ENCODE data around the gene CCND3. TPM values are rescaled to one million over a fixed set of nuclear protein-coding genes. Genes with fewer than 3 reads are reported as not detected.
A peak's percentile ranks its signal among the peaks of the same experiment; 100 is the strongest.
"Not testable (repeated sequence)": the region's sequence is repeated elsewhere in the genome, so short reads cannot be mapped to it uniquely, and the experiment has no call there.

Gene CCND3
- total and polyA plus RNA-seq, 2 of the 13 experiments (the other 11 are each of a cell fraction or from before 2014, with no cell fraction given): 4.3 to 7.2 TPM

- H3K4me3 ChIP-seq (replicated peaks in 1 of 3; ENCODE audit: insufficient read depth in 1 of 3, low read depth in 2 of 3, low read length in 3 of 3): 0 out of 6 replicates have a peak overlapping the region, but pooled peaks of 1 of the 3 experiments have one; percentile 91
- H3K9ac ChIP-seq (ENCODE audit: insufficient read depth, low read depth, low read length); intact Hi-C loops (cut with micrococcal nuclease; ENCODE audit: unreplicated experiment); FAIRE-seq; DNase-seq (ENCODE audit: low spot score); CTCF ChIA-PET (ENCODE audit: low intra/inter-chr PET ratio, low total read pairs); H3K9me3 ChIP-seq (ENCODE audit: low read length); H3K27ac ChIP-seq (ENCODE audit: extremely low read length, insufficient read depth, low read length); H2AFZ ChIP-seq (ENCODE audit: low read length); H3K4me2 ChIP-seq (ENCODE audit: low read depth, low read length); H3K36me3 ChIP-seq (replicated peaks in 1 of 2; ENCODE audit: control insufficient read depth in 1 of 2, insufficient read depth in 2 of 2, low read length in 2 of 2); BruUV-seq (replicated peaks); H3K79me2 ChIP-seq (ENCODE audit: insufficient read depth, low read length); ATAC-seq; H3K27me3 ChIP-seq (ENCODE audit: control insufficient read depth in 1 of 2, insufficient read depth in 2 of 2, low read length in 2 of 2); in situ Hi-C loops (cut with HindIII; ENCODE audit: extremely low pct_ligation_motif_present, low pct_unique_long_range_greater_than_20kb); H4K20me1 ChIP-seq (ENCODE audit: insufficient read depth, low read length); TF ChIP-seq TCF12 (IDR thresholded peaks at IDR 0.05): not testable (repeated sequence)
- 0 out of 2 replicates have a peak, but pooled peaks have one; percentile 2 for TF ChIP-seq ZBTB37 (CRISPR knock-in tag; IDR thresholded peaks at IDR 0.05)
- 0 out of 2 replicates have a peak, but pooled peaks have one; percentile 12 for TF ChIP-seq TCF12 (CRISPR knock-in tag; IDR thresholded peaks at IDR 0.05)
- POLR2A ChIA-PET: interaction anchor here (0.6 to 1.7 kb wide), 7 partner anchors 10 to 1694 kb away, joined by 3 to 5 read pairs (median 4); partner anchors contain the start of genes BYSL, MED20, TAF8 and TOMM6
- peaks cover 28% of the 10 kb centered on the region for H3K4me1 ChIP-seq (ENCODE audit: insufficient read depth, low read length)
- 86% methylated on average over 14 of the region's 14 CpGs for WGBS (ENCODE audit: low lambda C conversion rate)
Measured at GRCh38 chr6:41942882-41943281, 1.3 kb upstream of the CCND3 start.

GRCh38 chr6:41942067-41942851, 651 bp upstream of the CCND3 start:
- ATAC-seq (no peak; the same call in 2 of the 3 replicates), DNase-seq (ENCODE audit: low spot score) (no peak), FAIRE-seq (no peak)
- H3K27me3 ChIP-seq (ENCODE audit: control insufficient read depth in 1 of 2, insufficient read depth in 2 of 2, low read length in 2 of 2): no peaks in the 10 kb centered on the region
- H3K4me2 ChIP-seq (ENCODE audit: low read depth, low read length): peak overlapping the region; percentile 98
- H3K9me3 ChIP-seq (ENCODE audit: low read length): no peaks in the 10 kb centered on the region
- peak overlapping the region; percentile 53; the same call in 1 of the 2 replicates for H3K9ac ChIP-seq (ENCODE audit: insufficient read depth, low read depth, low read length)
- POLR2A ChIA-PET: interaction anchor here (0.6 to 1.7 kb wide), 7 partner anchors 9 to 1694 kb away, joined by 3 to 5 read pairs (median 4); partner anchors contain the start of genes BYSL, MED20, TAF8 and TOMM6
- CTCF ChIA-PET (ENCODE audit: low intra/inter-chr PET ratio, low total read pairs): no interaction called here
- peak overlapping the region; percentile 52 for H2AFZ ChIP-seq (ENCODE audit: low read length)
- H3K4me3 ChIP-seq (replicated peaks in 1 of 3; ENCODE audit: insufficient read depth in 1 of 3, low read depth in 2 of 3, low read length in 3 of 3): peak overlapping the region; percentile 74 to 91 (median 75)
- H4K20me1 ChIP-seq (ENCODE audit: insufficient read depth, low read length): no peaks in the 10 kb centered on the region
- H3K36me3 ChIP-seq (replicated peaks in 1 of 2; ENCODE audit: control insufficient read depth in 1 of 2, insufficient read depth in 2 of 2, low read length in 2 of 2): no peaks in the 10 kb centered on the region
- intact Hi-C loops (cut with micrococcal nuclease; ENCODE audit: unreplicated experiment) (no loop called here), in situ Hi-C loops (cut with HindIII; ENCODE audit: extremely low pct_ligation_motif_present, low pct_unique_long_range_greater_than_20kb) (no loop called here)
- peaks cover 28% of the 10 kb centered on the region for H3K4me1 ChIP-seq (ENCODE audit: insufficient read depth, low read length)
- H3K79me2 ChIP-seq (ENCODE audit: insufficient read depth, low read length): no peaks in the 10 kb centered on the region
- WGBS (ENCODE audit: low lambda C conversion rate): 21% methylated on average over 20 of the region's 20 CpGs
- H3K27ac ChIP-seq (ENCODE audit: extremely low read length, insufficient read depth, low read length): no peak overlapping the region
- BruUV-seq (replicated peaks): no TSS peak
- TF ChIP-seq RXRB (CRISPR knock-in tag; IDR thresholded peaks at IDR 0.05; ENCODE audit: borderline replicate concordance): 0 out of 2 replicates have a peak, but pooled peaks have one; percentile 8
- no peak for TF ChIP-seq TP53 (CRISPR knock-in tag; conservative IDR thresholded peaks at IDR 0.05)
- peak; percentile 11; the same call in 1 of the 2 replicates for TF ChIP-seq THAP11 (CRISPR knock-in tag; IDR thresholded peaks at IDR 0.05)
- TF ChIP-seq RELA (CRISPR knock-in tag; IDR thresholded peaks at IDR 0.05): 0 out of 2 replicates have a peak, but pooled peaks have one; percentile 19
- TF ChIP-seq GABPA (IDR thresholded peaks at IDR 0.05; ENCODE audit: low read depth, low read length): no peak
- peak; percentile 1; the same call in 1 of the 2 replicates for TF ChIP-seq GABPA (CRISPR knock-in tag; IDR thresholded peaks at IDR 0.05; ENCODE audit: low read depth)
- TF ChIP-seq ZBTB37 (CRISPR knock-in tag; IDR thresholded peaks at IDR 0.05): 0 out of 2 replicates have a peak, but pooled peaks have one; percentile 13
- no peak for TF ChIP-seq GLMP (CRISPR knock-in tag; IDR thresholded peaks at IDR 0.05; ENCODE audit: borderline replicate concordance)
- no peak for TF ChIP-seq NAIF1 (CRISPR knock-in tag; IDR thresholded peaks at IDR 0.05; ENCODE audit: borderline replicate concordance)
- no peak for TF ChIP-seq MAZ (IDR thresholded peaks at IDR 0.05; ENCODE audit: borderline replicate concordance, low read depth, low read length)
- no peak for TF ChIP-seq MAZ (CRISPR knock-in tag; IDR thresholded peaks at IDR 0.05; ENCODE audit: low read depth)
